NB4 (cell line): ENCODE data around the gene RELT.

Experiments
- DNase-seq: peaks from one replicate; pipeline ENCODE4 v3.0.0; 2010; ENCODE audit warnings: low read depth
- H3K4me3 ChIP-seq: one replicate; pipeline ENCODE4 v1.5.1; 2011; ENCODE audit warnings: mild to moderate bottlenecking, low read depth, low read length, moderate library complexity
- CTCF ChIP-seq: IDR thresholded peaks from one replicate; pipeline ENCODE4 v1.5.1; 2012; ENCODE audit warnings: low read depth, low read length
- MYC ChIP-seq: IDR thresholded peaks from 2 replicates; pipeline ENCODE4 v1.6.1; 2011; ENCODE audit warnings: low read depth, low read length
- POLR2A ChIP-seq: IDR thresholded peaks from 2 replicates; pipeline ENCODE4 v1.6.1; 2011; ENCODE audit warnings: mild to moderate bottlenecking; ENCODE audit not compliant: insufficient read length; ENCODE audit errors: extremely low read depth
- TF ChIP-seq, protein P1 (sequence below): IDR thresholded peaks from 2 replicates; pipeline ENCODE4 v1.6.1; 2011; ENCODE audit warnings: low read depth, low read length

RELT gene

DNA sequence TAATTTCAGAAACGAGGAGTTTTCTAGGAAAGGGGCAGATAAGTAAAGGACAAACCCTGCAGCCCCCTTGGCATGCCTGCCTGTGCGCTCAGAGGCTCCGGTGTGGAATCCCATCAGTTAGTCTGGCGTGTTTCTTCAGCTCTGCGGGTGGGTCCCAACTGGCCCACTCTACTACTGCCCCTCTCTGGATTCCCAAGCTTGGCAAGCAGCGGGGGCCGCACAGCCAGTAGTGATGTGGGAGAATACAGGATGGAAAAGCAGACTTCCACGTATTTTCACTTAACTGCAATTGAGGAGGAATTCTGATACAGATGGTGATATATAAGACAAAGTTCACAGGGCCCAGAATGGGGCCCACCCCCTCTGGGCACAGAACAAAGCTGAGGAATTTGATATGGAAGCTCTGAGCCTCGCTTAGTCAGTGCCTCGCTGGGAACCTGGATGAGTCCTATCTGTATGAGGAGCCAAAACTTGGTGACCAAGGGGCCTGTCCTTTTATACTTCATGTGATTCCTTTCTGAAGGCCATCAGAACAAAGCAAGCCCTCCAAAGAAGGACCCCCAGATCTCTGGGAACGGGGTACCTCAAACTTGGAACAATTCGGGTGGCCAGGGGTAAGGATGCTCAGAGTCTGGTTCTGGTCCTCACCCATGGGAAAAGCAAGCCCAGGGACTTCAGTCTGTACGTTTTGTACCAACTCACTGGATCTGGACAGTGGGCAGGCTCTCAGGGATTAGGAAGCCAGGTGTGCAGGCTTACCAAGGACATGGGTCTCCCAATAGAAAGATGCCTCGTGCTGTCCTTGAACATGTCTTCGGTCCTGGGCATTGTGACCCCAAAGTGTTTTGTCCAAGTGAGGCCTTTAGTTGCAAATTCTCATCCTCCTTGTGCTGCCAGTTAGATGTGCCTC lies 26.0 kb downstream of the RELT start:
- TF ChIP-seq, protein P1, sequence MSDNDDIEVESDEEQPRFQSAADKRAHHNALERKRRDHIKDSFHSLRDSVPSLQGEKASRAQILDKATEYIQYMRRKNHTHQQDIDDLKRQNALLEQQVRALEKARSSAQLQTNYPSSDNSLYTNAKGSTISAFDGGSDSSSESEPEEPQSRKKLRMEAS = no peak
- no peak for TF ChIP-seq MYC
- no peak for TF ChIP-seq CTCF
- TF ChIP-seq POLR2A = no peak
- DNase-seq = no peak
- no peak overlapping the region for H3K4me3 ChIP-seq

DNA sequence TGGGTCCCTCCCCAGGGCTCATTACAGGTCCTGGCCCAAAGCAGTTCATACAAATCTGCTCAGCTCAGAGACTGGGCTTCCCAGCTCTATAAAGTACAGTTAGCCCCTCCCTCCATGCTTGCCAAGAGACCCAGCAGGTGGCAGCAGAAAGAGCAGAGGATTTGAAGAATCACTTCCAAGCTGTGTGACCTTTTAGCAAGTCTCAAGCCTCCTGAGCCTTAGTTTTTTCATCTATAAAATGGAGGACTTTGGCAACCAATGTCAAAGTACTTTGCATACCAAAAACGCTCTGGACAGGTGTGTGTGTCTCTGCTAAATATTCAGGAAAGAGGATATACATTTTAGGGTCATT lies 26.6 kb downstream of the RELT start:
- DNase-seq = peak; percentile 60
- no peak overlapping the region for H3K4me3 ChIP-seq
- TF ChIP-seq POLR2A = no peak
- TF ChIP-seq, protein P1 = no peak
- TF ChIP-seq MYC = no peak
- peak; percentile 48 for TF ChIP-seq CTCF

- TF ChIP-seq MYC (no peak), CTCF (no peak), POLR2A (no peak)
- TF ChIP-seq, protein P1 = no peak
- DNase-seq = no peak
Observed at GRCh38 chr11:73403541-73403940, 27.3 kb downstream of the RELT start.

DNA sequence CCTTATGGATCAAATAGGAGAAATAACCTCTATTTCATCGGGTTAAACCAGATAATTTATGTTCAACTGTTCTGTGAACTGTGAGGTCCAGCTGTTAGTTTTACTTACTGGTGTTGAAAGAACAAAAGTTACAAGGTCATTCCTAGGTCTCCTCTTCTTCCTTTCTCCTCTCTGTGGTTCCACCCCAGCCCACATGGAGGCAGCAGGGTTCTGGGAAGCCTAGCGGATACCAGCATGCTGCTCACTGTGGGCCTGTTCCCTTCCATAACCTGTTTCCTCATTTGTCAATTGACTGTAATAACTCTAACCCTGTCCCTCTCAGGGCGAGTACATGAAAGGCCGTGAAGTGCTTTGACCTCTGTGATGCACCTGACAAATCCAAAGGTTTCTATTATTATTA lies 27.8 kb downstream of the RELT start:
- H3K4me3 ChIP-seq = no peak overlapping the region
- TF ChIP-seq CTCF = peak; percentile 53
- TF ChIP-seq POLR2A = no peak
- TF ChIP-seq, protein P1 = peak; percentile 51
- TF ChIP-seq MYC = peak; percentile 26; the same call in 1 of the 2 replicates
- DNase-seq = peak; percentile 67

More at GRCh38 chr11:73403541-73403940, 27.3 kb downstream of the RELT start:
- H3K4me3 ChIP-seq = no peak overlapping the region

DNA sequence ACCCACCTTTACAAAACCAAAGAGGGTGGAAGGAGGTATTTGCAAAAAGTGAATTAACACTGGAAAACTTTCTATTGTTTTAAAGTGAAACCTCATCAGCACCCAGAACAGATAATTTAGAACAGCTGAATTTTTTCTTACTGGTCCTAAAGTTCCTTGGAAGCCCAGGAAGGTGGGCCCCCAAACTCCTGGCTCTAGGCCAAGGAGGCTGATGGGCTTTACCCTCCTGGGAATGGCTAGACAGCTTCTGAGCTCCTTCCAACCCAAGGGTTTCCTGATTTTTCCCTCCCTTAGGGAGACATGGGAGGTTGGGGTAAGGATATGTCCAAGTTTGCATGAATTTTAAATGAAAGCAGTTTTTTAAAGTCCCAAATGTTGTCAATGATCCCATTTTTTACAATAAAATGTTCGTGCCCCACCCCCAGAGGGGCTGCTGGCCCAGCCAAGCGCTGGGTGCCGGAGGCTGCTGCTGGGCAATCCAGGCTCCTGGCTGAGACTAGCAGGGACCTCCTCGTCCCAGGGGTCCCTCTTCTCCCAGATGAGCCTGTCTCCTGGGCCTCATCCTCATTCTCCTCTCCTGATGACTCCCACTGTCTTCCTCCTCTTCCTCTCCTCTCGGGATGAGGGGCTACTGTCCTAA lies 28.4 kb downstream of the RELT start:
- DNase-seq = no peak
- H3K4me3 ChIP-seq = no peak overlapping the region
- no peak for TF ChIP-seq POLR2A
- TF ChIP-seq MYC = no peak
- no peak for TF ChIP-seq CTCF
- TF ChIP-seq, protein P1 = no peak
